OCI-LY7 (cell line): ENCODE data around the gene TOPAZ1.

Experiments
- CTCF ChIP-seq: fragments of 200-600 bp; sonication (generic); conservative IDR thresholded peaks from 2 replicates; pipeline ENCODE4 v1.5.1; 2014; ENCODE audit warnings: mild to moderate bottlenecking, antibody characterized with exemption, low read length, moderate library complexity, mixed read lengths
- EZH2phosphoT487 ChIP-seq: fragments of 200-600 bp; sonication (generic); IDR thresholded peaks from 2 replicates; pipeline ENCODE4 v1.6.1; 2018; ENCODE audit warnings: low read depth, borderline replicate concordance, mild to moderate bottlenecking, mixed run types, antibody characterized with exemption, low read length, moderate library complexity, mixed read lengths

GRCh38 chr3:44326515-44326914, 84.8 kb downstream of the TOPAZ1 start:
- TF ChIP-seq CTCF (no peak), EZH2phosphoT487 (no peak)
